Activated effector memory CD4-positive, alpha-beta T cell treated with anti-CD3 and anti-CD28 coated beads, Interleukin-2, amount 50 U/mL, for 16 hours (primary cell): Measurements from ENCODE around the gene SSR4.

Experiments used
- DNase-seq: peaks from one replicate; pipeline ENCODE4 v3.0.0-alpha.2; 2020

Gene SSR4

GRCh38 chrX:153832728-153833127 lies 38.3 kb downstream of the SSR4 start:
- DNase-seq = no peak

GRCh38 chrX:153836921-153837320 lies 42.5 kb downstream of the SSR4 start:
- DNase-seq = no peak

- DNase-seq = no peak
Observed at GRCh38 chrX:153844509-153845082, 50.1 kb downstream of the SSR4 start.

GRCh38 chrX:153845195-153845594 lies 50.7 kb downstream of the SSR4 start:
- no peak for DNase-seq

- no peak for DNase-seq
Observed at GRCh38 chrX:153845842-153846241, 51.4 kb downstream of the SSR4 start.
